Fibroblast of villous mesenchyme (primary cell): Measurements from ENCODE around the gene INS. TPM values are rescaled to one million over a fixed set of nuclear protein-coding genes. Genes with fewer than 3 reads are reported as not detected.

Source experiments
- DNase-seq: peaks from one replicate; pipeline ENCODE4 v3.0.0-alpha.2; 2010; ENCODE audit warnings: low read depth
- H3K4me3 ChIP-seq: 2 replicates; pipeline ENCODE4 v1.5.1; 2011; ENCODE audit warnings: low read depth, mild to moderate bottlenecking, low read length
- CTCF ChIP-seq: IDR thresholded peaks from 2 replicates; pipeline ENCODE4 v1.5.1; 2012; ENCODE audit warnings: low read depth, mild to moderate bottlenecking, low read length; ENCODE audit not compliant: insufficient read depth
- total RNA-seq: library from RNA; depleted of rRNA; stranded (reverse); fragments of >200 nt; gene quantifications from 2 replicates; pipeline ENCODE4 v1.2.3, GENCODE V29; 2012

Gene INS
- total RNA-seq, 1 donor: not detected

- no peak overlapping the region for H3K4me3 ChIP-seq
- no peak for TF ChIP-seq CTCF
- no peak for DNase-seq
These were observed 2.5 kb upstream of the INS start for GRCh38 chr11:2163428-2163978.

- TF ChIP-seq CTCF: no peak
- DNase-seq: no peak
- no peak overlapping the region for H3K4me3 ChIP-seq
These were observed 1.2 kb downstream of the INS start for GRCh38 chr11:2159536-2160413.

- DNase-seq: no peak
- no peak overlapping the region for H3K4me3 ChIP-seq
- no peak for TF ChIP-seq CTCF
These were observed 2.0 kb downstream of the INS start for GRCh38 chr11:2158966-2159365.

GRCh38 chr11:2158296-2158737, 2.7 kb downstream of the INS start:
- no peak overlapping the region for H3K4me3 ChIP-seq
- DNase-seq: no peak
- no peak for TF ChIP-seq CTCF

- TF ChIP-seq CTCF: no peak
- DNase-seq: no peak
- no peak overlapping the region for H3K4me3 ChIP-seq
These were observed 3.5 kb downstream of the INS start for GRCh38 chr11:2157294-2158040.

- peak; percentile 44 for DNase-seq
- peak; percentile 81 for TF ChIP-seq CTCF
- H3K4me3 ChIP-seq: no peak overlapping the region
These were observed 4.4 kb downstream of the INS start for GRCh38 chr11:2156416-2157182.
